Measurements from ENCODE around the gene SLTM.

DNA sequence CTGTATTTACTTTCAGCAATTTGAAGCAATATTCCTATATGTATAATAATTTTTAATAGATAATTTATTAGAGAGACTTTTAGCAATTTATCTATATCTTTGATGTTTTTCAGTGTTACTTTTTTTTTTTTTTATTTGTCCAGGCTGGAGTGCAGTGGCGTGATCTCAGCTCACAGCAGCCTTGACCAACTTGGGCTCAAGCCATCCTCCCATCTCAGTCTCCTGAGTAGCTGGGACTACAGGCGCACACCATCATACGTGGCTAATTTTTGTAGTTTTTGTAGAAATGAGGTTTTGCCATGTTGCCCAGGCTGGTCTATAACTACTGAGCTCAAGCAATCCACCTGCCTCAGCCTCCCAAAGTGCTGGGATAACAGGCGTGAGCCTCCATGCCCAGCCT is 25.3 kb upstream of the SLTM start:
- TF ChIP-seq POLR2A (IDR thresholded peaks at IDR 0.05; ENCODE audit: extremely low read depth, insufficient read length), result no peak
- TF ChIP-seq, protein P1, sequence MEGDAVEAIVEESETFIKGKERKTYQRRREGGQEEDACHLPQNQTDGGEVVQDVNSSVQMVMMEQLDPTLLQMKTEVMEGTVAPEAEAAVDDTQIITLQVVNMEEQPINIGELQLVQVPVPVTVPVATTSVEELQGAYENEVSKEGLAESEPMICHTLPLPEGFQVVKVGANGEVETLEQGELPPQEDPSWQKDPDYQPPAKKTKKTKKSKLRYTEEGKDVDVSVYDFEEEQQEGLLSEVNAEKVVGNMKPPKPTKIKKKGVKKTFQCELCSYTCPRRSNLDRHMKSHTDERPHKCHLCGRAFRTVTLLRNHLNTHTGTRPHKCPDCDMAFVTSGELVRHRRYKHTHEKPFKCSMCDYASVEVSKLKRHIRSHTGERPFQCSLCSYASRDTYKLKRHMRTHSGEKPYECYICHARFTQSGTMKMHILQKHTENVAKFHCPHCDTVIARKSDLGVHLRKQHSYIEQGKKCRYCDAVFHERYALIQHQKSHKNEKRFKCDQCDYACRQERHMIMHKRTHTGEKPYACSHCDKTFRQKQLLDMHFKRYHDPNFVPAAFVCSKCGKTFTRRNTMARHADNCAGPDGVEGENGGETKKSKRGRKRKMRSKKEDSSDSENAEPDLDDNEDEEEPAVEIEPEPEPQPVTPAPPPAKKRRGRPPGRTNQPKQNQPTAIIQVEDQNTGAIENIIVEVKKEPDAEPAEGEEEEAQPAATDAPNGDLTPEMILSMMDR (IDR thresholded peaks at IDR 0.05; ENCODE audit: low read depth, low read length), result no peak
